AG20443 (cell line): Measurements from ENCODE around the gene CNGB1.
"Not testable (repeated sequence)": the region's sequence is repeated elsewhere in the genome, so short reads cannot be mapped to it uniquely, and the experiment has no call there.

ENCODE experiments used
- DNase-seq: peaks from one replicate; pipeline ENCODE4 v3.0.0; 2012; ENCODE audit warnings: low spot score, mixed read lengths

The CNGB1 gene

DNA sequence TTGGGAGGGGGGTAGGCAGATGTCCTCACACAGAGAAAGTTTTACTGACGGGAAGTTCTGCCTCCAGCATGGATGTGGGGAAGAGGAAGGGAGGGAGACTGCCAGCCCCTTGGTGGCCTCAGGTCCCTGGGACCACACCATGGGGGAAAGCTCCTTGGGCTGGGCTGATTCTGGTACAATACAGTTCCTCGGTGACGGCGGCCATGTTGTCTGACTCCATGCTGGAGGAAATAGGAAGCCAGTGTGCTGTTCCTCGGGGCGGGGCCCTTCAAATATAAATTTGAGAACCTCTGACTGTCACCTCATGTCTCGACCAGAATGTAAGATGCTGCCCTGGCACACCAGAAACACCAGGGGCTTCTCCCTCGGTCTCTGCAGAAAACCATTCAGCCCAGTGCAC lies 66.8 kb downstream of the CNGB1 start:
- DNase-seq, result no peak

DNA sequence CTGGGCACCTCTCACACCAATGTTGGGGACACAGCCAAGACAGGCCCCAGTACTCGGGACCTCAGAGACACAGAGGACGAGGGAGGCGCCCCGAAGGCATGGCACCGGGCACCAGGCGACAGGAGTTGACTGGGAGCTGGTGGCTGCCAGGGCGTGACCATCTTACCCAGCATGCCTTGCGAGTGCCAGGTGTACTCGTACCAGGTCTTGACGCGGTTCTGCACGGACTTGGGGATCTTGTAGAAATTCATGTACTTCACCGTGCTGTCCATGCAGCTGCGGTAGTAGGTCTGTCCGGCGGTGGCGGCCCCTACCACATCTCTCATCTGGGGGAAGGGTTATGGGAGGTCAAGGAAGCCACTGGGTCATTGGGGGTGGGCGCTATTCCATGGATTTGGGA lies 67.3 kb downstream of the CNGB1 start:
- DNase-seq, result no peak

DNA sequence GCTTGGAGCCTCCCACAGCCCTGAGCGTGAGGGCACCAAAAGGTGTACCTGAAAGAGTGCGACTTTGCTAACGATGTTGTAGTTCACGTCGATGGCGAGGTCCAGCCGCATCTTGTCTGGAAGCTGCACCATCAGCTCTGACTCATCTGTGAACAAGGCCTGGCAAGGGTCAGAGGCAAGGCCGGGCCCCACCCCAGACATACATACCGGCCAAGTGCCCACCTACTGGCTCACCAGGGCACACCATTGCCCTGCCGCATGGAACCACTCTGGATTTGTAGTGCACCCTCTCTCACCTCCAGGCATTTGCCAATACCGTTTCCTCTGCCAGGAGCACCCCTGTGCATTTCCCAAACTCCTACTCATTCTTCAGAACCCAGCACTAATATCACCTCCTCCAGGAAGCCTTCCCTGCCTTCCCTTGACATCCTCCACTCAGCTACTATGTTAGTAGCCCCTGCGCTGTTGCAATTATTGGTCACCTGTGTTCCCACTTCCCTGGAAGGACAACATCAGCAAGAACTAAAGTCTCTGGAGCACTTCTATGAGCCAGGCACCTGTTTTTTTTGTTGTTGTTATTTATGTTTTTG lies 69.4 kb downstream of the CNGB1 start:
- DNase-seq, result no peak

DNA sequence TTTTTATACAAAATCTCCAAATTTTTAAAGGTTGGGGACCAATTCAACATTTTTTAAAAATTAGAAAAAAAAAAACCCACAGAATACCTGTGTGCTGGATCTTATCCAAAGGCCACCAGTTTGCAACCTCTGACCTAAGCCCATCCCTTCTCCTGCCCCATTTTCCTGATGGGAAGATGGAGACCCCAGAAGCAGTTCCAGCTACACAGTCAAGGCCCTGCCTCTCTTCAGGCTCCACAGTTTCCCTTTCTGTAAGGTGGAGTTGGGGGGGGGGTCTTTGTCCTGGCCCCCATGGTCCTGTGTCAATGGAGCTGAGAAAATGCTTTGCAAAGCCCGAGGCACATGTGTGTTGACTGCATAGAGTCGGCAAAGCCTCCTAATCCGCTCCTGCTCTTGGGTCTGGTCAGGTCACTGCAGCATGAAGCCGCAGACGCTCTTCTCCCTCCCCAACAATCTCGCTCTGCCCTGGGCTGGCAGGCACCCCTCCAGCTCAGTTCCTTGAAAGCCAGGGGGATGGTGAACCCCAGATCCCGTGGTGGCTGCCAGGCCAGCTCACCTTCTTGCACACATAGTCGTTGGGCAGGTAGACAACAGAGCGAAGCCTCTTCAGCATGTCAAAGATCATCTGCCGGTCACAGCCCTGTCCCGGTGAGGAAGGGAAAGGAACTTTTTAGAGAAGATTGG lies 70.0 kb downstream of the CNGB1 start:
- no peak for DNase-seq

DNA sequence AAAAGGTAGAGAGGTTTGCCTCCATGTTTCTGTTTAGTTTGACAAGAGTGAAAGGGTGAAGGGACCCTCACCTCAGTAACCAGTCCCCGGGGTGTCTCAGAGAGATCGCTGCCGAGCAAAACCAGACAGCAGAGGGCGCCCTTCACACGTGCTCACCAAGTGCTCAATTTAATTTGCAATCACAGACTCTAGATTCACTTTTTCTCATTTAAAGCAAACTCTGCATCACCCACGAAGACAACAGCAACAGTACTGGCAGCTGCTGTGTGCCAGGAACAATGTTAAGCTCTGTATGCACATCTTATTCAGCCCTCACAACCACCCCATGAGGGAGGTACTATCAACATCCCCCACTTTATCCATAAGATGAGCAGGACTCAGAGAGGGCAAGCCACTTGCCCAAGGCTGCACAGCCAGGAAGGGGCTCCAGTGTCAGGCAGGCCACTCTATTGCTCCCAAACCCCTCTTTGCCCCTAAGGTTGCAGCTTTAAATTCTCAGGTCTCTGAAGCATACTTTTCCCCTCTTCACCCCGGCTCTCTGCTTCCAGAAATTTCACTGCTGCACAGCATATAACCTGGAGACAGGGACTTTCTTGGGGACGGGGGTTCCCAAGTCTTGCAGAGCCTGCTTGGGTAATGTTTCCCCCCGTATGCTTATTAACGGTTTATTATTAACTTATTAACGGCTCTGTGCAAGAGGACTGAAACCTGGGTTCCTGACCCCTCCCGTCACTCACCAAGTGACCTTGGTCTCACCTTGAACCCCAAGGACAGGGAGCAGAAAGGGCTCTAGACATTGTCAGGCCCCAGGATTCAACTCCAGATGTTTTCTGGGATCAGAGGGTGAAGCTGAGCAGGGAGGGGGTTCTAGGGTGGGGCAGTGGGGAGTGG lies 70.9 kb downstream of the CNGB1 start:
- peak; percentile 78 for DNase-seq

- DNase-seq, result no peak
Observed at GRCh38 chr16:57898961-57899360, 72.0 kb downstream of the CNGB1 start.

- no peak for DNase-seq
Observed at GRCh38 chr16:57897996-57898395, 72.9 kb downstream of the CNGB1 start.

GRCh38 chr16:57897053-57897784 lies 73.7 kb downstream of the CNGB1 start:
- no peak for DNase-seq

GRCh38 chr16:57895081-57895547 lies 75.8 kb downstream of the CNGB1 start:
- DNase-seq, result not testable (repeated sequence)

DNA sequence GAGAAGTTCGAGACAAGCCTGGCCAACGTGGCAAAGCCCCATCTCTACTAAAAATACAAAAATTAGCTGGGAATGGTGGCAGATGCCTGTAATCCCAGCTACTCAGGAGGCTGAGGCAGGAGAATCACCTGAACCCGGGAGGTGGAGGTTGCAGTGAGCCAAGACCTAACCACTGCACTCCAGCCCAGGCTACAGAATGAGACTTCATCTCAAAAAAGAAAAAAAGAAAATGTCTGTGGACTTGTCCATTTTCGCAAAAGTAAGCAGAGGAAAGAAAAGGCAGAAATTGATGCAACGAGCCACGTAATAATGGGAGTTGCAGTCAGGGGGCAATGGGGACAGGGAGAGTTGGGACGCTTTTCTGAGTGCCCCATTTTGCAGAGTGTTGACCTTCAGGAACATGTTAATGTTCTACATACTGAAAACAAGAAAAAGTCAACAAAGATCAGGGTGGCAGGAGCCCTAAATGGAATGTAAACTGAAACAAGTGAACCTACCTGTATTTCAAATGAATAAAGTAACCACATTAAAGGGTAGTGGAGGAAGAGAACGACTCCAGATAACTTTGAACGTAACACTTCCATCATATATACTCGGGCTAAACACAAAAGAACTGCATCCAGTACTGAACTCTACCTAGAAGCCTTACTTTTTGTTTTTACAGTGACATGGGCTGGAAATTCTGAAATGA lies 76.4 kb downstream of the CNGB1 start:
- no peak for DNase-seq

GRCh38 chr16:57893559-57894389 lies 77.2 kb downstream of the CNGB1 start:
- peak; percentile 64 for DNase-seq

DNA sequence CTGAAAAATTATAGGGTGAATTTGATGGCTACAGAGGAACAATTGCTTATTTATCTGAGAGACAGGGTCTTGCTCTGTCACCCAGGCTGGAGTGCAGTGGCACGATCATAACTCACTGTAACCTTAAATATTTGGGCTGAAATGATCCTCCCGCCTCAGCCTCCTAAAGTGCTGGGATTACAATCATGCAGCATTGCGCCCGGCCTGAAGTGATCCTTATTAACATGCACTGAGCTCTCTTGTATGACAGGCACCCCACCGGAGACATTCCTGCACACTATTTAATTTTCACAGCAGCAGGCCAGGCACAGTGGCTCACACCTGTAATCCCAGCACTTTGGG lies 77.7 kb downstream of the CNGB1 start:
- DNase-seq, result no peak

DNA sequence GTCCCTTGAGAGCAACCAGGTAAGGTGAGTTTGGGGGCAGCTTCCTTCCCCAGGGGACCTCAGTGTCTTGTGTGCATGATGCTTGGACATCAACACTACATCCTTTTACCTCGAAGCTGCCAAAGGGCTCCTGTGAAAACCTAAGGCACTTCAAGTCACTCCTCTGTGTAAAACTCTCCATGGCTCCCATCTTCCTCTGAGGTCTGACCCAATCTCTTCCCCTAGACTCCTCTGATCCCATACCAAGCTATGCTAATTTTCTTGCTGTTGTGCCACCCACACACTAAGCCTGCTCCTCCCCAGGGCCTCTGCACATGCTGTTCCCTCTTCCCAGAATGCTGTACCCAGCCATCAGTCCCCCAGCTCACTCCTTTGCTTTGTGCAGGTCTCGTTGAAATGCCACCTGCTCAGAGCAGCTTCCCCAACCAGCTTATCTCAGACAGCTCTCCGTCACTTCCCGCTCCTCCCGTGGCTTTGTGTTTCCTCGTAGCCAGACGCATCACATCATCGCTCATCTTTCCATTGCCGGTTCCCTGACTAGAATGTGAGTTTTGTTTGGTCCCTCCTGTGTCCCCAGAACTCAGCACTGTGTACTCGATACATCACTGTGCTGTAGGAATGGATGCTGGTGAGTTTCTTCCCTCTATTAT lies 78.4 kb downstream of the CNGB1 start:
- DNase-seq, result no peak

GRCh38 chr16:57892041-57892440 lies 78.9 kb downstream of the CNGB1 start:
- peak; percentile 38 for DNase-seq

DNA sequence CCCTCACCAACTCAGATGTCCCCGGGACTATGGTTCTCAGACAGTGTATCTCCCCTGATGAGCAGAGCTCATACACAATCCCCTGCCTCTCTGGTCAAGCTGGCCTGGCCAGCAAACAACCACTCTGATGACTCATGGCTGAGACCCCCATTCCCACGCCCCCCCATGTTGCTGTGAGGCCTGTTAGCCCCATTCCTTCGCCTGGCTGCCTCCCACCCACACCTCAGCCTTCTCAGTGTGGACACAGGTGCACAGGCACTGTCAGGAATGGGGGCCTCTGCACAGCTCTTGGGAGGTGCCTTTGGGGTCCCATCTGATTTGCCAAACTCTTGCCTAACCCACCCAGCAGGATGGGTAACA lies 80.2 kb downstream of the CNGB1 start:
- no peak for DNase-seq

DNA sequence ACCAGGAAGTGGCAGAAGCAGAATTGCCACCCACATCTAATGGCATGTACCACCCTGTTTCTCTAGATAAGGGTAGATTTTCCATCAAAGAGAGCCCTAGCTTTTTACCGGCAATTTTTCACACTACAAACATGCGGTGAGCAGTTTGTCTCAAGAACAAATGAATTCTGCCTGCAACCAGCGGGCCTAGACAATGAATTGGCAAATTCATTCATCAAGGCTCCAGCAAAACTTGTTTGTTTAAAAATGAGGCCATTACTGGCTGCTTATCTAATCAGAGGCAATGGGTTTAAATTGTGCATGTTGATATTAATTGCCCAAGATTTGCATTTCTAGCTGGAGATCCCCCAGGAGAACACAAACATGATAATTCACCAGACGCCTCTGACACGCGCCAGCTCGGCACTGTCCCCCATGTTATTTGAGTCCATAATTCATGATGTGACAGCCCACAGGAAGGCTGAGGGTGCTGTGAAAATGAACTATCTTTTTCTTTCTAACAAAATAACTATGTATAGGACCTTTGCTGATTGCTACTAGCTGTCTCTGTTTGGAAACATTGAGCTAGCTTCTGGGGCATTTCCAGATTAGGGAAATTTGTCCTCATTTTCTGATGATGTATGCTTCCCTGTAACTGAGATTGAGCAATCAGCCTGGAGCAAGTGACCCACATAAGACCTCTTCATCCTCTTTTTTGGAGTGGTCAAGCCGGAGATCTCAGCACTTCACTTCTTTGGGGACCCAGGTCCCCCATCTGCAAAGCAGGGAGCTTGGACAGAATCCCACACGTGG lies 80.8 kb downstream of the CNGB1 start:
- DNase-seq, result peak; percentile 49

- peak; percentile 1 for DNase-seq
Observed at GRCh38 chr16:57889522-57889921, 81.4 kb downstream of the CNGB1 start.

DNA sequence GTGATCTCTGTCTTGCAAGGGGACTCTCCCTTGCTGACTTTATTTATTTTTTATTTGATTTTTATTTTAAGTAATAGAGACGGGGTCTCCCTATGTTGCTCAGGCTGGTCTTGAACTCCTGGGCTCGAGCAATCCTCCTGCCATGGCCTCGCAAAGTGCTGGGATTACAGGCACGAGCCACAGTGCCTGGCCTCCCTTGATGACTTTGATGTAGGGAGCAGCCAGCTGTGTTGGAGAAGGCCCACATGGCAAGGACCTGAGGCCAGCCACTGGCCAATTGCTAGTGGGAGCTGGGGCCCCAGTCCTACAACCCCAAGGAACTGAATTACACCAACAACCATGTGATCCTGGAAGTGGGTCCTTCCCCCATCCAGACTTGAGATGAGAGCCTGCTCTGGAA lies 81.8 kb downstream of the CNGB1 start:
- no peak for DNase-seq

DNA sequence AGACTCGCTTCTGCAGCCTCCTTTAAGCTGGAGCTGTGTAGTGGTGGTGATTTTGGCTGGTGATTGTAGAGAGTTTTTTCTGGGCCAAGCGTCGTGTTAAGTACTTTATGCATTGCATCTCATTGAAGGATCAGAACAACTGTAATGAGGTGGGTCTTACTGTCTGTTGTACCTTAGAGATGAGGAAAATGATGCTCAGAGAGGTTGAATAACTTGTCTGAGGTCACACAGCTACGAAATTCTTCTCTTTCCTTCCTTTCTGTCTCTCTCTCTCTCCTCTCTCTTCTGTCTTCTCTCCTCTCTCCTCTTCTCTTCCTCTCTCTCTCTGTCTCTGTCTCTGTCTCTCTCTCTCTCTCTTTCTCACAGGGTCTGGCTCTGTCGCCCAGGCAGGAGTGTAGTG lies 82.8 kb downstream of the CNGB1 start:
- no peak for DNase-seq

GRCh38 chr16:57887711-57888110 lies 83.2 kb downstream of the CNGB1 start:
- no peak for DNase-seq
